HG02840 (cell line): ENCODE results near the gene LRMDA.
"Not testable (repeated sequence)": the region's sequence is repeated elsewhere in the genome, so short reads cannot be mapped to it uniquely, and the experiment has no call there.

Experiments used
- ATAC-seq: cut with Tn5 transposase; IDR thresholded peaks from one replicate; pipeline ENCODE4 v1.9.1; 2021; ENCODE audit warnings: mild to moderate bottlenecking, moderate library complexity, moderate number of reproducible peaks; ENCODE audit not compliant: unreplicated experiment, low FRiP score

Gene LRMDA

GRCh38 chr10:76555067-76555670 lies 1123.7 kb downstream of the LRMDA start:
- no peak for ATAC-seq

GRCh38 chr10:76557366-76557765 lies 1125.9 kb downstream of the LRMDA start:
- no peak for ATAC-seq

- ATAC-seq, result no peak
Measured at GRCh38 chr10:76558586-76558985, 1127.2 kb downstream of the LRMDA start.

GRCh38 chr10:76558996-76559891 lies 1127.8 kb downstream of the LRMDA start:
- ATAC-seq, result no peak

GRCh38 chr10:76559892-76560220 lies 1128.4 kb downstream of the LRMDA start:
- no peak for ATAC-seq

GRCh38 chr10:76560338-76560737 lies 1128.9 kb downstream of the LRMDA start:
- no peak for ATAC-seq

GRCh38 chr10:76563286-76563685 lies 1131.9 kb downstream of the LRMDA start:
- no peak for ATAC-seq

GRCh38 chr10:76572021-76572420 lies 1140.6 kb downstream of the LRMDA start:
- ATAC-seq, result no peak

- ATAC-seq, result no peak
Measured at GRCh38 chr10:76576276-76576962, 1145.0 kb downstream of the LRMDA start.

- ATAC-seq, result no peak
Measured at GRCh38 chr10:76577455-76577854, 1146.0 kb downstream of the LRMDA start.

GRCh38 chr10:76581506-76582256 lies 1150.3 kb downstream of the LRMDA start:
- no peak for ATAC-seq

- ATAC-seq, result no peak
Measured at GRCh38 chr10:76582531-76582930, 1151.1 kb downstream of the LRMDA start.

- no peak for ATAC-seq
Measured at GRCh38 chr10:76583711-76584161, 1152.3 kb downstream of the LRMDA start.

- ATAC-seq, result not testable (repeated sequence)
Measured at GRCh38 chr10:76584466-76584865, 1153.0 kb downstream of the LRMDA start.
